ENCODE measurements around the gene SDCBP2.

DNA sequence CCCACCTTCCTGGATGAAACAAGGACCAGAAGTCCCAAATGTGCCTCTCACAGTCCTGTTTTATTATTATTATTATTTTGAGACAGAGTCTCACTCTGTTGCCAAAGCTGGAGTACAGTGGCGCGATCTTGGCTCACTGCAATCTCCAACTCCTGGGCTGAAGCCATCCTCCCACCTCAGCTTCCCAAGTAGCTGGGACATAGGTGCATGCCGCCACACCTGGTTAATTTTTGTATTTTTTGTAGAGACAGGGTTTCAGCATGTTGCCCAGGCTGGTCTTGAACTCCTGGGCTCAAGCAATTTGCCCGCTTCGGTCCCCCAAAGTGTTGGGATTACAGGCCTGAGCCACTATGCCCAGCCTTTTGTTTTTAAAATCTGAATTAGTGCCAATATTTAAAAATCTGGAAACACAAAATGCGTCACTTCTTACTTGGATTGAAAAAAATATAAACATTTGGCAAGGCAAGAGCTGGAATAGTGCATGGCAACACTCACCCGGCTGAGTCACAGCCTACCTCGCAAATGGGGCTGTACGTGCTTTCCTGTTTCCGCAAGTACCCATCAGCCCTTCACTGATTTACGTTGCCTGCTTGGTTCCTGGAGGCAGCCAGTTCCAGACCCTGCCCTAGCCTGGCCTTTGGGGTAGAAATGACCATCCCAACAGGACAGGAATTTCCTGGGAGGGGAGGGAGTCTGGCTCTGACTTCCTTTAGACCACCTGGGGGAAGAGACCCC, 6.3 kb downstream of the SDCBP2 start:
- TF ChIP-seq PPARA (CRISPR knock-in tag; IDR thresholded peaks at IDR 0.05; ENCODE audit: borderline replicate concordance) (no peak), GLIS3 (CRISPR knock-in tag; IDR thresholded peaks at IDR 0.05) (no peak), ISL1 (CRISPR knock-in tag; IDR thresholded peaks at IDR 0.05) (no peak), ZFP30 (CRISPR knock-in tag; IDR thresholded peaks at IDR 0.05) (no peak)
